MM.1S (cell line): Measurements from ENCODE around the gene PES1.

ENCODE experiments used
- DNase-seq: peaks from one replicate; pipeline ENCODE4 v3.0.0-alpha.2; 2015
- H2AFZ ChIP-seq: fragments of 300-600 bp; sonication (generic); 2 replicates; pipeline ENCODE4 v1.6.0; 2016; ENCODE audit warnings: antibody characterized with exemption, low read length
- H3F3A ChIP-seq: fragments of 300-600 bp; sonication (generic); 2 replicates; pipeline ENCODE4 v1.6.1; 2016; ENCODE audit warnings: mild to moderate bottlenecking, antibody characterized with exemption, low read length, moderate library complexity, mixed read lengths; ENCODE audit not compliant: insufficient read depth
- H3K27ac ChIP-seq: fragments of 300-600 bp; sonication (generic); 2 replicates; pipeline ENCODE4 v1.5.1; 2016; ENCODE audit warnings: mild to moderate bottlenecking, low read length
- H3K27me3 ChIP-seq: fragments of 300-600 bp; sonication (generic); replicated peaks from 2 replicates; pipeline ENCODE4 v1.6.0; 2016; ENCODE audit warnings: low read length; ENCODE audit not compliant: insufficient read depth
- H3K36me3 ChIP-seq: fragments of 300-600 bp; sonication (generic); replicated peaks from 2 replicates; pipeline ENCODE4 v1.6.1; 2016; ENCODE audit warnings: mild to moderate bottlenecking, low read length, mixed read lengths; ENCODE audit not compliant: insufficient read depth
- H3K4me1 ChIP-seq: fragments of 300-600 bp; sonication (generic); 2 replicates; pipeline ENCODE4 v1.6.1; 2016; ENCODE audit warnings: low read length, mixed read lengths
- H3K4me2 ChIP-seq: fragments of 300-600 bp; sonication (generic); 2 replicates; pipeline ENCODE4 v1.6.0; 2016; ENCODE audit warnings: low read depth, low read length
- H3K4me3 ChIP-seq: fragments of 300-600 bp; sonication (generic); 2 replicates; pipeline ENCODE4 v1.5.1; 2016; ENCODE audit warnings: low read length, mixed read lengths
- H3K79me2 ChIP-seq: fragments of 300-600 bp; sonication (generic); 2 replicates; pipeline ENCODE4 v1.6.1; 2016; ENCODE audit warnings: mixed run types, low read length, mixed read lengths
- H3K9ac ChIP-seq: fragments of 300-600 bp; sonication (generic); 2 replicates; pipeline ENCODE4 v1.6.1; 2016; ENCODE audit warnings: low read length, mixed read lengths
- H3K9me2 ChIP-seq: fragments of 300-600 bp; sonication (generic); replicated peaks from 2 replicates; pipeline ENCODE4 v1.6.1; 2016; ENCODE audit warnings: mild to moderate bottlenecking, low read length, mixed read lengths; ENCODE audit not compliant: insufficient read depth
- H3K9me3 ChIP-seq: fragments of 300-600 bp; sonication (generic); replicated peaks from 2 replicates; pipeline ENCODE4 v1.6.1; 2016; ENCODE audit warnings: mild to moderate bottlenecking, low read length, mixed read lengths; ENCODE audit not compliant: insufficient read depth
- H4K20me1 ChIP-seq: fragments of 300-600 bp; sonication (generic); 2 replicates; pipeline ENCODE4 v1.6.1; 2016; ENCODE audit warnings: mild to moderate bottlenecking, low read length, moderate library complexity, mixed read lengths; ENCODE audit not compliant: insufficient read depth
- CTCF ChIP-seq: fragments of 300-600 bp; sonication (generic); IDR thresholded peaks from 2 replicates; pipeline ENCODE4 v1.5.1; 2016; ENCODE audit warnings: antibody characterized with exemption, low read length, mixed read lengths
- EZH2 ChIP-seq: fragments of 300-600 bp; sonication (generic); optimal IDR thresholded peaks from 2 replicates; pipeline ENCODE3; 2017; ENCODE audit warnings: low read depth, mild to moderate bottlenecking, antibody characterized with exemption, low read length, mixed read lengths
- EZH2phosphoT487 ChIP-seq: fragments of 300-600 bp; sonication (generic); IDR thresholded peaks from 2 replicates; pipeline ENCODE4 v1.6.1; 2018; ENCODE audit warnings: antibody characterized with exemption, low read length

PES1 gene

GRCh38 chr22:30637701-30638114, 46.0 kb upstream of the PES1 start:
- no peak for DNase-seq
- no peak overlapping the region for H3K4me2 ChIP-seq

GRCh38 chr22:30636226-30637077, 44.7 kb upstream of the PES1 start:
- H3F3A ChIP-seq: 0 out of 2 replicates have a peak, but pooled peaks cover 6% of the 10 kb centered on the region
- no peaks in the 10 kb centered on the region for H3K9me3 ChIP-seq
- H4K20me1 ChIP-seq: no peaks in the 10 kb centered on the region
- TF ChIP-seq EZH2: no peak
- H2AFZ ChIP-seq: peak overlapping the region; percentile 92
- H3K79me2 ChIP-seq: no peaks in the 10 kb centered on the region
- H3K27me3 ChIP-seq: no peaks in the 10 kb centered on the region
- peaks cover 15% of the 10 kb centered on the region for H3K4me1 ChIP-seq
- H3K4me2 ChIP-seq: peak overlapping the region; percentile 100
- no peaks in the 10 kb centered on the region for H3K9me2 ChIP-seq
- H3K4me3 ChIP-seq: peak overlapping the region; percentile 71
- no peak for DNase-seq
- peak overlapping the region; percentile 77; the same call in 1 of the 2 replicates for H3K9ac ChIP-seq
- H3K36me3 ChIP-seq: no peaks in the 10 kb centered on the region
- H3K27ac ChIP-seq: no peak overlapping the region

More at GRCh38 chr22:30637701-30638114, 46.0 kb upstream of the PES1 start:
- H2AFZ ChIP-seq: no peak overlapping the region
- no peaks in the 10 kb centered on the region for H3K36me3 ChIP-seq
- no peaks in the 10 kb centered on the region for H3K9me2 ChIP-seq
- H3K4me1 ChIP-seq: peaks cover 15% of the 10 kb centered on the region
- H3K79me2 ChIP-seq: no peaks in the 10 kb centered on the region
- H3K9me3 ChIP-seq: no peaks in the 10 kb centered on the region
- H3K9ac ChIP-seq: no peak overlapping the region
- no peak overlapping the region for H3K4me3 ChIP-seq
- no peaks in the 10 kb centered on the region for H3K27me3 ChIP-seq
- TF ChIP-seq EZH2phosphoT487: no peak
- no peak for TF ChIP-seq CTCF
- no peak for TF ChIP-seq EZH2
- no peak overlapping the region for H3K27ac ChIP-seq
- H4K20me1 ChIP-seq: no peaks in the 10 kb centered on the region
- H3F3A ChIP-seq: 0 out of 2 replicates have a peak, but pooled peaks cover 6% of the 10 kb centered on the region

- DNase-seq: peak; percentile 85
- peaks cover 15% of the 10 kb centered on the region for H3K4me1 ChIP-seq
- no peak within 1 kb of the TSS for H3K27ac ChIP-seq
- no peaks in the 10 kb centered on the region for H4K20me1 ChIP-seq
- peak within 1 kb of the TSS; percentile 77; the same call in 1 of the 2 replicates for H3K9ac ChIP-seq
- H3K36me3 ChIP-seq: no peaks in the 10 kb centered on the region
- H3K79me2 ChIP-seq: no peaks in the 10 kb centered on the region
- H3K9me2 ChIP-seq: no peaks in the 10 kb centered on the region
- H3K27me3 ChIP-seq: no peaks in the 10 kb centered on the region
- H3K4me2 ChIP-seq: peak within 1 kb of the TSS; percentile 100
- peak within 1 kb of the TSS; percentile 92 for H2AFZ ChIP-seq
- 0 out of 2 replicates have a peak, but pooled peaks cover 6% of the 10 kb centered on the region for H3F3A ChIP-seq
- H3K9me3 ChIP-seq: no peaks in the 10 kb centered on the region
- H3K4me3 ChIP-seq: peak within 1 kb of the TSS; percentile 71
- TF ChIP-seq EZH2phosphoT487 (no peak), CTCF (peak; percentile 7; the same call in 1 of the 2 replicates)
Observed at GRCh38 chr22:30635273-30636225, 43.8 kb upstream of the PES1 start, which contains the start of gene SLC35E4. Gene SLC35E4, plus strand, starts transcription at chr22:30635781. Its CDS starts 670 bp downstream, at chr22:30636451.
